Measurements from ENCODE around the gene ZC3H11A.
"Not testable (repeated sequence)": the region's sequence is repeated elsewhere in the genome, so short reads cannot be mapped to it uniquely, and the experiment has no call there.

ZC3H11A gene

GRCh38 chr1:203760506-203760905 lies 34.9 kb upstream of the ZC3H11A start:
- in situ Hi-C loops (cut with MboI; ENCODE audit: low pct_unique_long_range_greater_than_20kb, low sequenced_read_pairs, unreplicated experiment), result no loop called here
- DNase-seq (ENCODE audit: low spot score), result no peak
- no peak for TF ChIP-seq CTCF (IDR thresholded peaks at IDR 0.05; ENCODE audit: extremely low read depth, insufficient read depth, missing control alignments)

GRCh38 chr1:203761958-203762357 lies 33.5 kb upstream of the ZC3H11A start:
- not testable (repeated sequence) for DNase-seq (ENCODE audit: low spot score)

GRCh38 chr1:203763505-203763904 lies 31.9 kb upstream of the ZC3H11A start:
- no peak for DNase-seq (ENCODE audit: low spot score)
- in situ Hi-C loops (cut with MboI; ENCODE audit: low pct_unique_long_range_greater_than_20kb, low sequenced_read_pairs, unreplicated experiment), result no loop called here
- no peak for TF ChIP-seq CTCF (IDR thresholded peaks at IDR 0.05; ENCODE audit: extremely low read depth, insufficient read depth, missing control alignments)

More at GRCh38 chr1:203761958-203762357, 33.5 kb upstream of the ZC3H11A start:
- in situ Hi-C loops (cut with MboI; ENCODE audit: low pct_unique_long_range_greater_than_20kb, low sequenced_read_pairs, unreplicated experiment), result not testable (repeated sequence)

GRCh38 chr1:203764105-203765028 lies 31.1 kb upstream of the ZC3H11A start:
- TF ChIP-seq CTCF (IDR thresholded peaks at IDR 0.05; ENCODE audit: extremely low read depth, insufficient read depth, missing control alignments), result no peak
- in situ Hi-C loops (cut with MboI; ENCODE audit: low pct_unique_long_range_greater_than_20kb, low sequenced_read_pairs, unreplicated experiment), result no loop called here
- DNase-seq (ENCODE audit: low spot score), result no peak

- in situ Hi-C loops (cut with MboI; ENCODE audit: low pct_unique_long_range_greater_than_20kb, low sequenced_read_pairs, unreplicated experiment), result no loop called here
- peak; percentile 55 for DNase-seq (ENCODE audit: low spot score)
- TF ChIP-seq CTCF (IDR thresholded peaks at IDR 0.05; ENCODE audit: extremely low read depth, insufficient read depth, missing control alignments), result no peak
Measured at GRCh38 chr1:203765029-203765837, 30.2 kb upstream of the ZC3H11A start, which contains the start of gene LAX1. Gene LAX1 (plus strand): TSS chr1:203765183. CDS start chr1:203765566, 383 bp downstream.

GRCh38 chr1:203768256-203768655 lies 27.2 kb upstream of the ZC3H11A start:
- TF ChIP-seq CTCF (IDR thresholded peaks at IDR 0.05; ENCODE audit: extremely low read depth, insufficient read depth, missing control alignments), result no peak
- in situ Hi-C loops (cut with MboI; ENCODE audit: low pct_unique_long_range_greater_than_20kb, low sequenced_read_pairs, unreplicated experiment), result no loop called here
- no peak for DNase-seq (ENCODE audit: low spot score)
